Keratinocyte (primary cell): ENCODE measurements around the gene VAMP1.

Experiments
- CTCF ChIP-seq, 3 experiments: IDR thresholded peaks in 1 of 3; conservative IDR thresholded peaks in 1 of 3; optimal IDR thresholded peaks in 1 of 3; 2 replicates in 2 of 3; 3 replicates in 1 of 3; pipeline versions ENCODE3 to v1.5.1; 2011; ENCODE audit warnings: low read length in 3 of 3, mild to moderate bottlenecking in 3 of 3, moderate library complexity in 2 of 3, control low read depth in 1 of 3, inconsistent platforms in 1 of 3; ENCODE audit not compliant: insufficient read depth in 2 of 3; ENCODE audit errors: extremely low read depth in 1 of 3
- EZH2 ChIP-seq: IDR thresholded peaks from one replicate; pipeline ENCODE4 v1.6.1; 2012; ENCODE audit warnings: inconsistent platforms, mild to moderate bottlenecking, low read length, moderate library complexity

DNA sequence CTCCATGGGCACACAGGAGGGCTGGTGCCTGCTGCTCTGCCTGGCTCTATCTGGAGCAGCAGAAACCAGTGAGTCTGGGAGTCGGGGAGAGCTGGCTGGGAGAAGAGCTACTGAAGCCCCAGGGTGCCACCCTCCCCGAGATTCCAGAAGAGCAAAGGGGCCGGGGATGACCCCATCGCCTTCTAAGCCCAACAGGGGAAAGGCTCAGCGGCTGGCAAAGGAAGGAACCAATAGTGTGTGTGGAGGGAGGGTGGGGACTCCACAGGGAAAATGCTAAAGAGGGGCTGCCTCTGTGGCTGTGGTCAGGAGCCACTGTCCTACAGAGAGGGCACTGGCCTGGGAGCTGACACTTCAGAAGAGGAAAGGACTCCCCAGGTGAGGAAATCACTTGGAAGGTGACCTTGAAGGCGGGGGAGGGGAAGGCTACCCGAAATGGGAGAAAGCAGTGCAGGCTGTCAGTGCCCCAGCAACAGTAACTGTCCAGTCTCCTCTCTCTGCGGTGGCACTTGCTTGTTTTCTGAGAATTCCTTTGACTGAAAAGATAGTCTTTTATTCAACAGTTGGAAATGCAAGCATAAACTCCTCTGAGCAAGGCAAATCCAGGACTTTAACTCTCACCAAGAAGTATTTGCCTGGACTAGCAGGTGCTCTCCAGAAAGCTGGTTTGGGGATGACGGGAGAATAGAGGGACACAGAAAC, 18.1 kb downstream of the VAMP1 start:
- no peak for TF ChIP-seq CTCF (optimal IDR thresholded peaks at IDR 0.05 in 1 of 3, IDR thresholded peaks at IDR 0.05 in 1 of 3, conservative IDR thresholded peaks at IDR 0.05 in 1 of 3; ENCODE audit: extremely low read depth in 1 of 3, insufficient read depth in 2 of 3, low read length in 3 of 3)
- no peak for TF ChIP-seq EZH2
